ENCODE results near the gene RPS18. TPM values are rescaled to one million over a fixed set of nuclear protein-coding genes. Genes with fewer than 3 reads are reported as not detected.
"Not testable (repeated sequence)": the region's sequence is repeated elsewhere in the genome, so short reads cannot be mapped to it uniquely, and the experiment has no call there.

RPS18 gene
- total RNA-seq, 1 donor: 1,877 TPM

DNA sequence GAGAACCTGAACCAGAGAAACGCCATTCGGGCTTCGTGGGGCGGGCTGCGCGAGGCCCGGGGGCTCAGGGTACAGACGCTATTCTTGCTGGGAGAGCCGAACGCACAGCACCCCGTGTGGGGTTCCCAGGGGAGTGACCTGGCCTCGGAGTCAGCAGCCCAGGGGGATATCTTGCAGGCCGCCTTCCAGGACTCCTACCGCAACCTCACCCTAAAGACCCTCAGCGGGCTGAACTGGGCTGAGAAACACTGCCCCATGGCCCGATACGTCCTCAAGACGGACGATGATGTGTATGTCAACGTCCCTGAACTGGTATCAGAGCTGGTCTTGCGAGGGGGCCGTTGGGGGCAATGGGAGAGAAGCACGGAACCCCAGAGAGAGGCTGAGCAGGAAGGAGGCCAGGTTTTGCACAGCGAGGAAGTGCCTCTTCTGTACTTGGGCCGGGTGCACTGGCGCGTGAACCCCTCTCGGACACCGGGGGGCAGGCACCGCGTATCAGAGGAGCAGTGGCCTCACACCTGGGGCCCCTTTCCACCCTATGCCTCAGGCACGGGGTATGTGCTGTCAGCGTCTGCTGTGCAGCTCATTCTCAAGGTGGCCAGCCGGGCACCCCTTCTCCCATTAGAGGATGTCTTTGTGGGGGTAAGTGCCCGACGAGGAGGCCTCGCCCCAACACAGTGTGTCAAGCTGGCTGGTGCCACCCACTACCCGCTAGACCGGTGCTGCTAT lies 6.0 kb downstream of the RPS18 start:
- peak overlapping the region; percentile 68 for H3K4me3 ChIP-seq (ENCODE audit: low read depth, low read length)
- DNase-seq (ENCODE audit: low read depth): no peak
- no peak for TF ChIP-seq CTCF (IDR thresholded peaks at IDR 0.05; ENCODE audit: insufficient read depth, low read depth, low read length)

GRCh38 chr6:33278392-33278741 lies 6.5 kb downstream of the RPS18 start:
- H3K4me3 ChIP-seq (ENCODE audit: low read depth, low read length): no peak overlapping the region
- TF ChIP-seq CTCF (IDR thresholded peaks at IDR 0.05; ENCODE audit: insufficient read depth, low read depth, low read length): no peak
- no peak for DNase-seq (ENCODE audit: low read depth)

- no peak for DNase-seq (ENCODE audit: low read depth)
- TF ChIP-seq CTCF (IDR thresholded peaks at IDR 0.05; ENCODE audit: insufficient read depth, low read depth, low read length): no peak
- no peak overlapping the region for H3K4me3 ChIP-seq (ENCODE audit: low read depth, low read length)
Observed at GRCh38 chr6:33278810-33279209, 6.9 kb downstream of the RPS18 start.

DNA sequence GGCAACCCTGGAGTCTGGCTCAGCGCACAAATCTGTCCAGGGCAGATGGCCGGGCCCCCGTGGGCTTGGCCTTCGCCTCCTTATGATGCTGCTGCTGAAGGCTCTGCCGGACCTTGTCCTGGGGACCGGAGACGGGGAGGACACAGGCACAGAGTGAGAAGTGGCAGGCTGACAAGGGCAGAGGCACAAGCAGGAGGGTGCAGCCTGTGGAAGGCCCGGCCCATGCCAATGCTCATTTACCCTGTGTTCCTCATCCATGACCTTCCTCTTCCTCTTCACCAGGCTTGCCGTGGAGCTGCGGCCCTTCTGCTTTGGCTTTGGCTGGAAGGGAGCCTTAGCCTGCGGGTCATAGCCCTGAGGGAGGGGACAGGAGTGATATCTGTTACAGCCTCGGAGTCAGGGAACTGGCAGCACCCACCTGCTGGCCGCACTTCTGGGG lies 7.4 kb downstream of the RPS18 start:
- H3K4me3 ChIP-seq (ENCODE audit: low read depth, low read length): no peak overlapping the region
- no peak for TF ChIP-seq CTCF (IDR thresholded peaks at IDR 0.05; ENCODE audit: insufficient read depth, low read depth, low read length)
- no peak for DNase-seq (ENCODE audit: low read depth)

GRCh38 chr6:33279971-33280511 lies 8.2 kb downstream of the RPS18 start:
- DNase-seq (ENCODE audit: low read depth): peak; percentile 47
- TF ChIP-seq CTCF (IDR thresholded peaks at IDR 0.05; ENCODE audit: insufficient read depth, low read depth, low read length): peak; percentile 60
- H3K4me3 ChIP-seq (ENCODE audit: low read depth, low read length): no peak overlapping the region

GRCh38 chr6:33280539-33280938 lies 8.7 kb downstream of the RPS18 start:
- DNase-seq (ENCODE audit: low read depth): no peak
- TF ChIP-seq CTCF (IDR thresholded peaks at IDR 0.05; ENCODE audit: insufficient read depth, low read depth, low read length): no peak
- H3K4me3 ChIP-seq (ENCODE audit: low read depth, low read length): no peak overlapping the region

- not testable (repeated sequence) for H3K4me3 ChIP-seq (ENCODE audit: low read depth, low read length); DNase-seq (ENCODE audit: low read depth)
Observed at GRCh38 chr6:33285214-33285613, 13.3 kb downstream of the RPS18 start.
